ENCODE data around the gene GPA33. TPM values are rescaled to one million over a fixed set of nuclear protein-coding genes. Genes with fewer than 3 reads are reported as not detected.

GPA33 gene
- total RNA-seq, 1 donor from 2014 or later, result 0.10 TPM

DNA sequence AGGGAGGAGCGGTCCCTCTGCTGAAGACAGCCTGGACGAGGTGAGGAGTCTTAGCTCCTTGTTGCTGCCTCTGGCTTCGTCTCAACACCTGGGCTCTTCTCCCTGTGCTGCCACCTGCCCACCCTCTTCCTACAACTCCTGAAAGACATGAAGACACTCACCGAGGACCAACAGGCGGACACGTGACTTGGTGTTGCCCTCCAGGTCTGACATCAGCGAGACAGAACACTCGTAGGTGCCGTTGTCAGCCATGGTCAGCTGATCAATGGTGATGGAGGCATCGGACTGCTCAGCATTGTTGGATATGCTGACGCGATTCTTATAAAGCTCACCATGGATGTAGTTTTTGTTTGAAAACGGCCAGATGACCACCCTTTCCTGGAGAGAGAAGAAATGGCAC, 21.4 kb downstream of the GPA33 start:
- Mint-ChIP-seq H3K4me3 (ENCODE audit: unreplicated experiment) (no peak overlapping the region), H3K36me3 (ENCODE audit: low read depth, unreplicated experiment) (no peaks in the 10 kb centered on the region), H3K4me1 (ENCODE audit: unreplicated experiment) (peaks cover 5% of the 10 kb centered on the region), H3K27ac (ENCODE audit: unreplicated experiment) (no peak overlapping the region), H3K27me3 (ENCODE audit: unreplicated experiment) (no peaks in the 10 kb centered on the region), H3K9me3 (ENCODE audit: unreplicated experiment) (no peaks in the 10 kb centered on the region)
- TF ChIP-seq, protein P1, sequence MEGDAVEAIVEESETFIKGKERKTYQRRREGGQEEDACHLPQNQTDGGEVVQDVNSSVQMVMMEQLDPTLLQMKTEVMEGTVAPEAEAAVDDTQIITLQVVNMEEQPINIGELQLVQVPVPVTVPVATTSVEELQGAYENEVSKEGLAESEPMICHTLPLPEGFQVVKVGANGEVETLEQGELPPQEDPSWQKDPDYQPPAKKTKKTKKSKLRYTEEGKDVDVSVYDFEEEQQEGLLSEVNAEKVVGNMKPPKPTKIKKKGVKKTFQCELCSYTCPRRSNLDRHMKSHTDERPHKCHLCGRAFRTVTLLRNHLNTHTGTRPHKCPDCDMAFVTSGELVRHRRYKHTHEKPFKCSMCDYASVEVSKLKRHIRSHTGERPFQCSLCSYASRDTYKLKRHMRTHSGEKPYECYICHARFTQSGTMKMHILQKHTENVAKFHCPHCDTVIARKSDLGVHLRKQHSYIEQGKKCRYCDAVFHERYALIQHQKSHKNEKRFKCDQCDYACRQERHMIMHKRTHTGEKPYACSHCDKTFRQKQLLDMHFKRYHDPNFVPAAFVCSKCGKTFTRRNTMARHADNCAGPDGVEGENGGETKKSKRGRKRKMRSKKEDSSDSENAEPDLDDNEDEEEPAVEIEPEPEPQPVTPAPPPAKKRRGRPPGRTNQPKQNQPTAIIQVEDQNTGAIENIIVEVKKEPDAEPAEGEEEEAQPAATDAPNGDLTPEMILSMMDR (IDR thresholded peaks at IDR 0.05; ENCODE audit: unreplicated experiment), result no peak
- no peak for DNase-seq (ENCODE audit: low spot score)

DNA sequence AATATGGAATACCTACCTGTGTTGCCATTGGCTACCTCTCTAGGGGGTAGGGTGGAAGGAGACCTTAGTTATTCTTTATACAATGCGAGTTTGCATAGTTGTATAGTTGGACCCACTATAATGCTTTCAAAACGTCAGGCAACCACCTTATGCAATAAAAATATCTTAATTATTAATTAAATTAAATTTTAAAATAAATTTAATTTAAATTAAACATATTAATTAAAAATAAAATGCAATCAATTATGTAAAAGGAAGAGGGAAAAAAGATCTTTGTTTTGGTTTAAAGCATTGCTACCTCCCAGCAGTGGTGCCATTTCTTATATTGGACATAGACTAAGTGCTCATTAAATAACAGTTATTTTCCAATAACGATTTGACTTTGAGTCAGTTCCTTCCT, 22.3 kb downstream of the GPA33 start:
- Mint-ChIP-seq H3K36me3 (ENCODE audit: low read depth, unreplicated experiment) (no peaks in the 10 kb centered on the region), H3K9me3 (ENCODE audit: unreplicated experiment) (no peaks in the 10 kb centered on the region), H3K27me3 (ENCODE audit: unreplicated experiment) (peaks cover 2% of the 10 kb centered on the region), H3K4me3 (ENCODE audit: unreplicated experiment) (no peak overlapping the region), H3K27ac (ENCODE audit: unreplicated experiment) (no peak overlapping the region), H3K4me1 (ENCODE audit: unreplicated experiment) (peaks cover 5% of the 10 kb centered on the region)
- TF ChIP-seq, protein P1 (IDR thresholded peaks at IDR 0.05; ENCODE audit: unreplicated experiment), result no peak
- no peak for DNase-seq (ENCODE audit: low spot score)

DNA sequence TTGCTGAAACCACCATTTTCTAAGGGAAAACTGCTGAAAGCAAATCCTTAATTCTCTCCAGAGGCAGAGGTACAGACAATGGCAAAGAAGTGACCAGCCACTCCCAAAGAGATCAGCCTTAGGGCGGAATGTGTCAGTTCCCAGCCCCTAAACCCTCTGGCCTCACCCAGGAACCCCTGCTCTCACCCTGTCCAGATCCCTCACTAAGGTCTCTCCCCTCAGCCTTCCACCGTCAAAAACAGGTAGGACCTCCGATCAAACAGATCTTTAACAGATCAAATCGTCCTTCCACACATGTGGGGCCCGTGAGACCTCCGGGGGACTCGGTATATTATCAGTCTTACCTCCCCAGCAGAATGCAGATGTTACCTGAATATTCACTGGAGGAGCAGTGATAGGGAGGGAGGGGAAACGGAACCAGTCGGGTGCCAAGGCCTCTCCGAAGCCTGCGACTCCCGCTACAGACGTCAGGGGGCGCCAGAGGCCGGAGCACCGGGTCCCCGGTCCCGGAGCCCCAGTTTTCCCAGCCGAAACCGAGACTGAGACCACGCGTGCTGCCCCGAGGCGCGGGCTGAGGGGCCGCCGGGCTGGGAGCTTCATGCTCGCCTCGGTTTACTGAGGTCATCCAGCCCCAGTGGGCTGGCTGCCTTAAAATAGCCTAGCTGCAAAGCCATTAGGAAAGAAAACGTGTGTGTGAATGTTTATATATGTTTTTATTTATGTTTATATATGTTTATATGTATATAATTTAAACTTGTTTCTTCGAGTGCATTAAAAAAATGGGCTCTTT, 23.6 kb downstream of the GPA33 start:
- Mint-ChIP-seq H3K4me3 (ENCODE audit: unreplicated experiment) (no peak overlapping the region), H3K27ac (ENCODE audit: unreplicated experiment) (no peak overlapping the region), H3K9me3 (ENCODE audit: unreplicated experiment) (no peaks in the 10 kb centered on the region), H3K27me3 (ENCODE audit: unreplicated experiment) (peaks cover 3% of the 10 kb centered on the region), H3K4me1 (ENCODE audit: unreplicated experiment) (peaks cover 5% of the 10 kb centered on the region), H3K36me3 (ENCODE audit: low read depth, unreplicated experiment) (no peaks in the 10 kb centered on the region)
- peak; percentile 92 for DNase-seq (ENCODE audit: low spot score)
- TF ChIP-seq, protein P1 (IDR thresholded peaks at IDR 0.05; ENCODE audit: unreplicated experiment), result peak; percentile 97

DNA sequence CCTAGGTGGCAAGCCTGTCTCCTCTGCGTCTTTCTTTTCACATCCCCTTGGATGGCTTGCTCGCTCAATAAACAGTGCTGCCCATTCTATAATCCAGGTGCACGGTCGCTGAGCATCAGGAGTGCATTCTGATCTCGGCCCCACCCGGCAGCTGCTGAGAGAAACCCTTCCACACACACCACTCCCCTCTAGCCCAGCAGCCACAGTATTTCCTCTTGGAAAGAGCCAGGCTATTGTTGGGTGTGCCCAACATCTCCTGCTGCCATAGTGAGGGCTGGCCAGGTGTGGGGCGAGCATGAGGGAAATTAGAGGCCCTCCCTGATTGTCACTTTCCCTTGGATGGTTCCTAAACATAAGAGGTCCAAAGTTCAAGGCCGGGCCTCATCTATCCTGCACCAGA, 24.7 kb downstream of the GPA33 start:
- H3K4me3 Mint-ChIP-seq (ENCODE audit: unreplicated experiment), result no peak overlapping the region
- no peak for DNase-seq (ENCODE audit: low spot score)
- H3K9me3 Mint-ChIP-seq (ENCODE audit: unreplicated experiment), result no peaks in the 10 kb centered on the region
- peaks cover 4% of the 10 kb centered on the region for H3K27me3 Mint-ChIP-seq (ENCODE audit: unreplicated experiment)
- TF ChIP-seq, protein P1 (IDR thresholded peaks at IDR 0.05; ENCODE audit: unreplicated experiment), result no peak
- H3K4me1 Mint-ChIP-seq (ENCODE audit: unreplicated experiment), result peaks cover under 1% of the 10 kb centered on the region
- no peak overlapping the region for H3K27ac Mint-ChIP-seq (ENCODE audit: unreplicated experiment)
- no peaks in the 10 kb centered on the region for H3K36me3 Mint-ChIP-seq (ENCODE audit: low read depth, unreplicated experiment)

DNA sequence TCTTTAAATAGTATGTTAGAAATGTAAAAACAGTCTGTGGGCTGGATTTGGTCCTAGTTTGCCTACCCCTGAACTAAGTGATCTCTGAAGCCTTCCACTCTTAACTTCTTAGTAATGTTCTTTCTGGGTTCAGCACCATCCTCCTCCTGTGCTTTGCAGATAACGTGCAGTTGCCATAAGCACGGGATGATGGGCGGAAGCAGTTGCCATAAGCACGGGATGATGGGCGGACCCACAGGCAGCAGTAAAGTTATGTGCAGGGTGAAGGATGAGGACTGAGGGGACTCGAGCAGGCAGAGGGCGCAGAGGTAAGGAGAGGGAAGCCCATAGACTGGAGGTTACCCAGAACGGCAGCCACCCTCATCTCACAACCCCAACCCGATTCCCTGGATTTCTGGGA, 25.6 kb downstream of the GPA33 start:
- H3K27me3 Mint-ChIP-seq (ENCODE audit: unreplicated experiment), result peaks cover 4% of the 10 kb centered on the region
- H3K27ac Mint-ChIP-seq (ENCODE audit: unreplicated experiment), result no peak overlapping the region
- no peak for DNase-seq (ENCODE audit: low spot score)
- TF ChIP-seq, protein P1 (IDR thresholded peaks at IDR 0.05; ENCODE audit: unreplicated experiment), result no peak
- H3K9me3 Mint-ChIP-seq (ENCODE audit: unreplicated experiment), result no peaks in the 10 kb centered on the region
- H3K4me1 Mint-ChIP-seq (ENCODE audit: unreplicated experiment), result peaks cover 2% of the 10 kb centered on the region
- H3K36me3 Mint-ChIP-seq (ENCODE audit: low read depth, unreplicated experiment), result no peaks in the 10 kb centered on the region
- H3K4me3 Mint-ChIP-seq (ENCODE audit: unreplicated experiment), result no peak overlapping the region

Measured in endothelial cell (in vitro differentiated cells).